GM12878 (cell line): ENCODE results near the gene SLC15A4. TPM values are rescaled to one million over a fixed set of nuclear protein-coding genes. Genes with fewer than 3 reads are reported as not detected.

Experiments used
- ATAC-seq: fragments of 200-7000 bp; cut with Tn5 transposase; 3 replicates; pipeline ENCODE4 v1.9.1; 2020; ENCODE audit warnings: mild to moderate bottlenecking, moderate library complexity
- BruUV-seq: library from RNA; stranded (reverse); fragments of 400-500 nt; replicated peaks from 2 replicates; lab custom pipeline; 2021; lab: Mats Ljungman, UMichigan
- CTCF ChIA-PET: fragments of 300-600 bp; sonication (Branson Sonifier 250); formaldehyde crosslinking; extraction: SDS; loops from one replicate; lab custom pipeline; 2021; ENCODE audit warnings: inconsistent platforms; lab: Yijun Ruan, JAX
- POLR2A ChIA-PET: fragments of 350-600 bp; formaldehyde crosslinking; extraction: SDS; loops from one replicate; lab custom pipeline; 2021; ENCODE audit warnings: inconsistent platforms; lab: Charles Lee
- RAD21 ChIA-PET: fragments of 300-600 bp; sonication (Branson Sonifier 250); formaldehyde crosslinking; loops from one replicate; lab custom pipeline; 2023; ENCODE audit warnings: antibody characterized with exemption; ENCODE audit not compliant: unreplicated experiment; lab: Charles Lee
- SMC1A ChIA-PET: fragments of 300-600 bp; sonication (Branson Sonifier 250); formaldehyde crosslinking; loops from one replicate; lab custom pipeline; 2023; ENCODE audit not compliant: unreplicated experiment, uncharacterized antibody; lab: Charles Lee
- DNase-seq: peaks from one replicate; pipeline ENCODE4 v3.0.0-alpha.2; 2011; ENCODE audit warnings: low read depth, low spot score
- FAIRE-seq: peaks from 3 replicates; lab custom pipeline; 2011; peaks lifted over from hg19 to GRCh38; lab: Jason Lieb, UNC
- H2AFZ ChIP-seq: 2 replicates; pipeline ENCODE4 v1.6.0; 2011; ENCODE audit warnings: low read depth, low read length, control low read depth; ENCODE audit not compliant: control insufficient read depth
- H3K27ac ChIP-seq: 2 replicates; pipeline ENCODE4 v1.5.1; 2011; ENCODE audit warnings: control low read depth; ENCODE audit not compliant: control insufficient read depth, insufficient read depth
- H3K27me3 ChIP-seq, 2 experiments: replicated peaks in 1 of 2; 2 replicates each; pipeline versions ENCODE4 v1.6.0 to v1.6.1; 2011; ENCODE audit warnings: low read length in 1 of 2; ENCODE audit not compliant: control insufficient read depth in 2 of 2, insufficient read depth in 2 of 2
- H3K36me3 ChIP-seq, 2 experiments: 2 replicates each; pipeline ENCODE4 v1.5.1; 2011; ENCODE audit warnings: low read length in 1 of 2; ENCODE audit not compliant: control insufficient read depth in 2 of 2, insufficient read depth in 2 of 2
- H3K4me1 ChIP-seq: 2 replicates; pipeline ENCODE4 v1.6.1; 2011; ENCODE audit warnings: mild to moderate bottlenecking, low read length, moderate library complexity, mixed read lengths; ENCODE audit not compliant: control insufficient read depth, insufficient read depth
- H3K4me2 ChIP-seq: 2 replicates; pipeline ENCODE4 v1.6.0; 2011; ENCODE audit warnings: control low read depth; ENCODE audit not compliant: control insufficient read depth, insufficient read depth
- H3K4me3 ChIP-seq: fragments of 200-600 bp; sonication (generic); 2 replicates; pipeline ENCODE4 v1.5.1; 2016
- H3K79me2 ChIP-seq: 2 replicates; pipeline ENCODE4 v1.6.0; 2011; ENCODE audit warnings: low read length; ENCODE audit not compliant: control insufficient read depth, insufficient read depth
- H3K9ac ChIP-seq: 2 replicates; pipeline ENCODE4 v1.8.0; 2011; ENCODE audit warnings: low read length, control low read depth, mixed read lengths; ENCODE audit not compliant: control insufficient read depth, insufficient read depth
- H3K9me3 ChIP-seq: replicated peaks from 3 replicates; pipeline ENCODE4 v1.5.1; 2011; ENCODE audit warnings: mild to moderate bottlenecking, low read length; ENCODE audit not compliant: control insufficient read depth, insufficient read depth
- H4K20me1 ChIP-seq: 2 replicates; pipeline ENCODE4 v1.6.0; 2011; ENCODE audit not compliant: control insufficient read depth, insufficient read depth
- BACH1 ChIP-seq: fragments of 450-650 bp; IDR thresholded peaks from 2 replicates; pipeline ENCODE4 v1.6.1; 2017; ENCODE audit warnings: mild to moderate bottlenecking, borderline replicate concordance
- EGR1 ChIP-seq, 2 experiments: IDR thresholded peaks; 1 replicate in 1 of 2; 2 replicates in 1 of 2; pipeline ENCODE4 v1.6.1; 2011 to 2012; ENCODE audit warnings: low read depth in 2 of 2, low read length in 2 of 2, borderline replicate concordance in 1 of 2, mild to moderate bottlenecking in 1 of 2, moderate library complexity in 1 of 2
- ESRRA ChIP-seq: IDR thresholded peaks from 2 replicates; pipeline ENCODE4 v1.6.1; 2012; ENCODE audit warnings: mild to moderate bottlenecking, low read length, improper control_type of control experiment
- ETV6 ChIP-seq, 2 experiments: fragments of 450-650 bp in 1 of 2; IDR thresholded peaks in 1 of 2; conservative IDR thresholded peaks in 1 of 2; 2 replicates each; pipeline ENCODE4 v1.6.1; 2014; ENCODE audit warnings: antibody characterized with exemption in 1 of 2, borderline replicate concordance in 1 of 2, low read depth in 1 of 2, mild to moderate bottlenecking in 1 of 2, moderate library complexity in 1 of 2
- FOXM1 ChIP-seq: IDR thresholded peaks from 2 replicates; pipeline ENCODE4 v1.6.1; 2012; ENCODE audit warnings: low read depth, mild to moderate bottlenecking, inconsistent platforms, low read length, moderate library complexity
- JUND ChIP-seq: IDR thresholded peaks from 2 replicates; pipeline ENCODE4 v1.6.1; 2012; ENCODE audit warnings: low read depth, mild to moderate bottlenecking, low read length, improper control_type of control experiment, moderate library complexity
- MLLT1 ChIP-seq: fragments of 450-650 bp; IDR thresholded peaks from 2 replicates; pipeline ENCODE4 v1.6.1; 2016; ENCODE audit warnings: mild to moderate bottlenecking
- NFYA ChIP-seq: IDR thresholded peaks from 2 replicates; pipeline ENCODE4 v1.6.1; 2011; ENCODE audit warnings: low read depth, mild to moderate bottlenecking, low read length, improper control_type of control experiment, borderline replicate concordance
- NRF1 ChIP-seq: conservative IDR thresholded peaks from 2 replicates; pipeline ENCODE4 v1.6.1; 2011; ENCODE audit warnings: mild to moderate bottlenecking, low read depth, low read length, improper control_type of control experiment
- POLR2A ChIP-seq: IDR thresholded peaks from 2 replicates; pipeline ENCODE4 v1.6.1; 2011; ENCODE audit warnings: low read depth, mild to moderate bottlenecking, low read length
- SPI1 ChIP-seq: IDR thresholded peaks from 2 replicates; pipeline ENCODE4 v1.6.1; 2011; ENCODE audit warnings: low read depth, mild to moderate bottlenecking, low read length, moderate library complexity, borderline replicate concordance; ENCODE audit not compliant: insufficient read depth
- TCF3 ChIP-seq: IDR thresholded peaks from 2 replicates; pipeline ENCODE4 v1.6.1; 2012; ENCODE audit warnings: low read depth, mild to moderate bottlenecking, low read length, borderline replicate concordance; ENCODE audit not compliant: insufficient read depth
- WRNIP1 ChIP-seq: IDR thresholded peaks from 2 replicates; pipeline ENCODE4 v1.6.1; 2011; ENCODE audit warnings: low read depth, low read length, improper control_type of control experiment, borderline replicate concordance
- WGBS: methylation state at CpG from one replicate; pipeline ENCODE4 v1.1.6; 2016; ENCODE audit warnings: low lambda C conversion rate; ENCODE audit not compliant: insufficient replicate concordance, insufficient coverage; ENCODE audit errors: missing lambda C conversion rate; 5-methylcytosine and 5-hydroxymethylcytosine counted together
- in situ Hi-C: fragments of 300-500 bp; cut with MboI; formaldehyde crosslinking; loops from 9 replicates; pipeline ENCODE4 v1.14.3; 2018; ENCODE audit warnings: mixed read lengths
- intact Hi-C: fragments of 100-400 bp; cut with micrococcal nuclease; formaldehyde crosslinking; loops from one replicate; pipeline ENCODE4 v1.14.2; 2022; ENCODE audit not compliant: unreplicated experiment
- polyA plus RNA-seq, 11 experiments: library from polyadenylated mRNA; depleted of rRNA in 4 of 11; unstranded in 6 of 11; stranded (reverse) in 5 of 11; fragments of >200 nt; fragmentation: Nextera tagmentation in 4 of 11; fragmentation: Illumina TruSeq in 1 of 11; extraction: Ambion mirVana in 4 of 11; extraction: Trizol in 1 of 11; gene quantifications; 1 replicate in 1 of 11; 2 replicates in 10 of 11; pipeline versions ENCODE4 v1.2.1 to v1.2.3, GENCODE V29; 2011 to 2016; ENCODE audit warnings: inconsistent platforms in 2 of 11, missing spikeins in 2 of 11, low read depth in 1 of 11
- total RNA-seq, 4 experiments: library from RNA; depleted of rRNA in 3 of 4; stranded (reverse); fragments of >200 nt in 3 of 4; fragmentation: Illumina TruSeq in 1 of 4; extraction: Trizol in 1 of 4; gene quantifications; 2 replicates each; pipeline versions ENCODE4 v1.2.1 to v1.2.3, GENCODE V29; 2013 to 2021
- TF ChIP-seq, protein P1 (sequence below): IDR thresholded peaks from 2 replicates; pipeline ENCODE4 v1.6.1; 2011; ENCODE audit warnings: low read depth, mild to moderate bottlenecking, low read length, moderate library complexity, borderline replicate concordance; ENCODE audit errors: extremely low read depth
- TF ChIP-seq, protein P2 (sequence below): fragments of 450-650 bp; IDR thresholded peaks from 2 replicates; pipeline ENCODE4 v1.6.1; 2016; ENCODE audit warnings: mild to moderate bottlenecking, moderate library complexity, borderline replicate concordance

The SLC15A4 gene
- total and polyA plus RNA-seq, 10 of the 15 experiments (the other 5 are each of a cell fraction or from before 2014, with no cell fraction given): 12.7 to 257 (median 36.6) TPM

GRCh38 chr12:128814411-128815261 lies 9.1 kb downstream of the SLC15A4 start:
- TSS peak; percentile 70 for BruUV-seq
- Histone ChIP-seq H3K9ac (no peak overlapping the region; the same call in 1 of the 2 replicates), H3K9me3 (no peaks in the 10 kb centered on the region), H2AFZ (no peak overlapping the region), H3K4me3 (peak overlapping the region; percentile 65; the same call in 1 of the 2 replicates), H3K36me3 (peaks cover 9 to 21% of the 10 kb centered on the region in 2 experiments), H3K4me1 (peaks cover 80% of the 10 kb centered on the region), H4K20me1 (no peaks in the 10 kb centered on the region), H3K27me3 (no peaks in the 10 kb centered on the region), H3K4me2 (peak overlapping the region; percentile 93), H3K79me2 (peaks cover 100% of the 10 kb centered on the region), H3K27ac (peak overlapping the region; percentile 94)
- no peak for FAIRE-seq
- 73% methylated on average over 25 of the region's 25 CpGs for WGBS
- CTCF ChIA-PET: interaction anchor here (0.6 to 2.0 kb wide), 7 partner anchors 8 to 177 kb away, joined by 3 to 12 read pairs (median 3); partner anchors contain the start of gene SLC15A4
- DNase-seq: no peak
- intact Hi-C loops (loop anchor here (1.0 kb wide), 1 partner anchor 16 kb away; no protein-coding TSS in a partner anchor), in situ Hi-C loops (no loop called here)
- POLR2A ChIA-PET: interaction anchor here (0.9 to 12.9 kb wide), 11 partner anchors 8 to 99 kb away, joined by 3 to 253 read pairs (median 4); partner anchors contain the start of gene SLC15A4
- SMC1A ChIA-PET: interaction anchor here (0.6 to 10.0 kb wide), 6 partner anchors 8 to 40 kb away, joined by 3 to 261 read pairs (median 6); no protein-coding TSS in a partner anchor
- RAD21 ChIA-PET: interaction anchor here (1.0 to 5.4 kb wide), 7 partner anchors 6 to 101 kb away, joined by 3 to 127 read pairs (median 8); partner anchors contain the start of gene SLC15A4
- ATAC-seq: no peak
- TF ChIP-seq FOXM1 (no peak), WRNIP1 (no peak), JUND (no peak), MLLT1 (peak; percentile 98), TCF3 (no peak), SPI1 (no peak), EGR1 (IDR thresholded peaks at IDR 0.05; ENCODE audit: borderline replicate concordance in 1 of 2, low read depth in 2 of 2, low read length in 2 of 2) (no peak), ESRRA (no peak), POLR2A (0 out of 2 replicates have a peak, but pooled peaks have one; percentile 5), ETV6 (conservative IDR thresholded peaks at IDR 0.05 in 1 of 2, IDR thresholded peaks at IDR 0.05 in 1 of 2; ENCODE audit: borderline replicate concordance in 1 of 2, low read depth in 1 of 2) (no peak), BACH1 (0 out of 2 replicates have a peak, but pooled peaks have one; percentile 3), NFYA (no peak), NRF1 (no peak)
- TF ChIP-seq, protein P1, sequence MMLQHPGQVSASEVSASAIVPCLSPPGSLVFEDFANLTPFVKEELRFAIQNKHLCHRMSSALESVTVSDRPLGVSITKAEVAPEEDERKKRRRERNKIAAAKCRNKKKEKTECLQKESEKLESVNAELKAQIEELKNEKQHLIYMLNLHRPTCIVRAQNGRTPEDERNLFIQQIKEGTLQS: no peak
- TF ChIP-seq, protein P2, sequence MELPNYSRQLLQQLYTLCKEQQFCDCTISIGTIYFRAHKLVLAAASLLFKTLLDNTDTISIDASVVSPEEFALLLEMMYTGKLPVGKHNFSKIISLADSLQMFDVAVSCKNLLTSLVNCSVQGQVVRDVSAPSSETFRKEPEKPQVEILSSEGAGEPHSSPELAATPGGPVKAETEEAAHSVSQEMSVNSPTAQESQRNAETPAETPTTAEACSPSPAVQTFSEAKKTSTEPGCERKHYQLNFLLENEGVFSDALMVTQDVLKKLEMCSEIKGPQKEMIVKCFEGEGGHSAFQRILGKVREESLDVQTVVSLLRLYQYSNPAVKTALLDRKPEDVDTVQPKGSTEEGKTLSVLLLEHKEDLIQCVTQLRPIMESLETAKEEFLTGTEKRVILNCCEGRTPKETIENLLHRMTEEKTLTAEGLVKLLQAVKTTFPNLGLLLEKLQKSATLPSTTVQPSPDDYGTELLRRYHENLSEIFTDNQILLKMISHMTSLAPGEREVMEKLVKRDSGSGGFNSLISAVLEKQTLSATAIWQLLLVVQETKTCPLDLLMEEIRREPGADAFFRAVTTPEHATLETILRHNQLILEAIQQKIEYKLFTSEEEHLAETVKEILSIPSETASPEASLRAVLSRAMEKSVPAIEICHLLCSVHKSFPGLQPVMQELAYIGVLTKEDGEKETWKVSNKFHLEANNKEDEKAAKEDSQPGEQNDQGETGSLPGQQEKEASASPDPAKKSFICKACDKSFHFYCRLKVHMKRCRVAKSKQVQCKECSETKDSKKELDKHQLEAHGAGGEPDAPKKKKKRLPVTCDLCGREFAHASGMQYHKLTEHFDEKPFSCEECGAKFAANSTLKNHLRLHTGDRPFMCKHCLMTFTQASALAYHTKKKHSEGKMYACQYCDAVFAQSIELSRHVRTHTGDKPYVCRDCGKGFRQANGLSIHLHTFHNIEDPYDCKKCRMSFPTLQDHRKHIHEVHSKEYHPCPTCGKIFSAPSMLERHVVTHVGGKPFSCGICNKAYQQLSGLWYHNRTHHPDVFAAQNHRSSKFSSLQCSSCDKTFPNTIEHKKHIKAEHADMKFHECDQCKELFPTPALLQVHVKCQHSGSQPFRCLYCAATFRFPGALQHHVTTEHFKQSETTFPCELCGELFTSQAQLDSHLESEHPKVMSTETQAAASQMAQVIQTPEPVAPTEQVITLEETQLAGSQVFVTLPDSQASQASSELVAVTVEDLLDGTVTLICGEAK: peak; percentile 34; the same call in 1 of the 2 replicates
